Natural killer cell (primary cell): ENCODE measurements around the gene PRRC2B. TPM values are rescaled to one million over a fixed set of nuclear protein-coding genes. Genes with fewer than 3 reads are reported as not detected.
A peak's percentile ranks its signal among the peaks of the same experiment; 100 is the strongest.

Experiments used
- ATAC-seq, 3 donors: fragments of 150-1000 bp in 2 of 3; fragments of 200-7000 bp in 1 of 3; cut with Tn5 transposase; 1 replicate in 1 of 3; 2 replicates in 2 of 3; pipeline ENCODE4 v1.10.0; 2021; ENCODE audit warnings: mild to moderate bottlenecking in 2 of 3, moderate library complexity in 2 of 3
- DNase-seq, 2 donors: peaks; one replicate each; pipeline versions ENCODE4 v3.0.0 to v3.0.0-alpha.2; 2013 to 2021; ENCODE audit warnings: mixed read lengths in 1 of 2
- H3K27ac ChIP-seq: one replicate; pipeline ENCODE4 v1.5.1; 2013; ENCODE audit warnings: mild to moderate bottlenecking, low read length
- H3K27me3 ChIP-seq: one replicate; pipeline ENCODE4 v1.6.1; 2013; ENCODE audit warnings: low read length; ENCODE audit not compliant: control insufficient read depth, insufficient read depth
- H3K36me3 ChIP-seq: one replicate; pipeline ENCODE4 v1.6.1; 2013; ENCODE audit warnings: low read length; ENCODE audit not compliant: control insufficient read depth, insufficient read depth
- H3K4me1 ChIP-seq: one replicate; pipeline ENCODE4 v1.6.1; 2013; ENCODE audit warnings: low read length; ENCODE audit not compliant: control insufficient read depth, insufficient read depth
- H3K4me3 ChIP-seq: one replicate; pipeline ENCODE4 v1.5.1; 2013; ENCODE audit warnings: low read length
- H3K9me3 ChIP-seq: one replicate; pipeline ENCODE4 v1.6.1; 2013; ENCODE audit warnings: low read length; ENCODE audit not compliant: control insufficient read depth, insufficient read depth
- H3K27ac Mint-ChIP-seq, 2 donors: one replicate each; pipeline ENCODE4 v1.8.0; 2022; ENCODE audit warnings: mild to moderate bottlenecking in 2 of 2, mixed read lengths in 2 of 2, moderate library complexity in 1 of 2
- H3K27me3 Mint-ChIP-seq, 2 donors: one replicate each; pipeline ENCODE4 v1.8.0; 2022; ENCODE audit warnings: low read depth in 2 of 2, mixed read lengths in 2 of 2
- H3K36me3 Mint-ChIP-seq: one replicate; pipeline ENCODE4 v1.8.0; 2022; ENCODE audit warnings: mixed read lengths
- H3K4me1 Mint-ChIP-seq, 2 donors: one replicate each; pipeline ENCODE4 v1.8.0; 2022; ENCODE audit warnings: mixed read lengths in 2 of 2
- H3K4me3 Mint-ChIP-seq: one replicate; pipeline ENCODE4 v1.8.0; 2022; ENCODE audit warnings: mild to moderate bottlenecking, moderate library complexity, mixed read lengths
- H3K9me3 Mint-ChIP-seq, 2 donors: one replicate each; pipeline ENCODE4 v1.8.0; 2022; ENCODE audit warnings: mixed read lengths in 2 of 2
- CTCF ChIP-seq: fragments of 200-600 bp; IDR thresholded peaks from one replicate; pipeline ENCODE4 v1.8.0; 2022; ENCODE audit warnings: antibody characterized with exemption
- WGBS: methylation state at CpG from one replicate; pipeline ENCODE4 v1.1.7; 2013; ENCODE audit warnings: missing lambda C conversion rate; ENCODE audit not compliant: insufficient coverage; 5-methylcytosine and 5-hydroxymethylcytosine counted together
- intact Hi-C: fragments of 100-400 bp; cut with micrococcal nuclease; formaldehyde crosslinking; loops from one replicate; pipeline ENCODE4 v1.14.2; 2022
- total RNA-seq, 4 donors: library from RNA; stranded (reverse); fragments of 120-200 nt in 1 of 4; gene quantifications; one replicate each; pipeline versions ENCODE4 v1.2.3 to v1.2.4, GENCODE V29; 2013 to 2022

PRRC2B gene
- total RNA-seq, 3 donors from 2014 or later (not counting 1 experiment from before 2014, with no cell fraction given) = 249 to 275 (median 274) TPM

GRCh38 chr9:131543141-131543540, 149.3 kb downstream of the PRRC2B start:
- 95% methylated on average over 6 of the region's 6 CpGs for WGBS
- no peak overlapping the region for H3K27ac Mint-ChIP-seq
- no peak for ATAC-seq

GRCh38 chr9:131545003-131545785, 151.3 kb downstream of the PRRC2B start, which contains the start of gene PRRT1B:
Gene PRRT1B, plus strand, starts transcription at chr9:131545523. Its CDS starts 93 bp downstream, at chr9:131545616.
- H3K36me3 Mint-ChIP-seq = peaks cover 9% of the 10 kb centered on the region
- DNase-seq (no peak), ATAC-seq (no peak)
- intact Hi-C loops = no loop called here
- H3K27ac Mint-ChIP-seq = no peak within 1 kb of the TSS
- Histone ChIP-seq H3K27ac (no peak within 1 kb of the TSS), H3K9me3 (peaks cover 20% of the 10 kb centered on the region), H3K27me3 (peaks cover 21% of the 10 kb centered on the region), H3K36me3 (no peaks in the 10 kb centered on the region), H3K4me3 (no peak within 1 kb of the TSS), H3K4me1 (peaks cover 20% of the 10 kb centered on the region)
- 39% methylated on average over 50 of the region's 50 CpGs for WGBS
- TF ChIP-seq CTCF = no peak
- peak within 1 kb of the TSS; percentile 53 for H3K4me3 Mint-ChIP-seq
- peaks cover 0 to 13% of the 10 kb centered on the region in 2 donors for H3K4me1 Mint-ChIP-seq
- H3K27me3 Mint-ChIP-seq = peaks cover 33 to 45% of the 10 kb centered on the region in 2 donors
- peaks cover 2 to 6% of the 10 kb centered on the region in 2 donors for H3K9me3 Mint-ChIP-seq

More at GRCh38 chr9:131543141-131543540, 149.3 kb downstream of the PRRC2B start:
- Mint-ChIP-seq H3K27me3 (peaks cover 13 to 25% of the 10 kb centered on the region in 2 donors), H3K4me1 (peaks cover 0 to 13% of the 10 kb centered on the region in 2 donors), H3K4me3 (no peak overlapping the region), H3K9me3 (peaks cover 2 to 6% of the 10 kb centered on the region in 2 donors), H3K36me3 (peaks cover 9% of the 10 kb centered on the region)
- no peak for DNase-seq
- Histone ChIP-seq H3K4me3 (no peak overlapping the region), H3K27me3 (peaks cover 21% of the 10 kb centered on the region), H3K9me3 (peaks cover 20% of the 10 kb centered on the region), H3K27ac (no peak overlapping the region), H3K4me1 (peaks cover 39% of the 10 kb centered on the region), H3K36me3 (no peaks in the 10 kb centered on the region)
- TF ChIP-seq CTCF = no peak
- intact Hi-C loops = no loop called here

GRCh38 chr9:131545786-131546335, 152.0 kb downstream of the PRRC2B start:
- Histone ChIP-seq H3K27ac (no peak overlapping the region), H3K36me3 (no peaks in the 10 kb centered on the region), H3K27me3 (peaks cover 21% of the 10 kb centered on the region), H3K9me3 (peaks cover 20% of the 10 kb centered on the region), H3K4me1 (peaks cover 17% of the 10 kb centered on the region), H3K4me3 (no peak overlapping the region)
- TF ChIP-seq CTCF = no peak
- Mint-ChIP-seq H3K9me3 (peaks cover 2 to 6% of the 10 kb centered on the region in 2 donors), H3K4me3 (peak overlapping the region; percentile 53), H3K27me3 (peaks cover 39 to 50% of the 10 kb centered on the region in 2 donors), H3K36me3 (peaks cover 9% of the 10 kb centered on the region), H3K27ac (no peak overlapping the region), H3K4me1 (peaks cover 0 to 13% of the 10 kb centered on the region in 2 donors)
- 7% methylated on average over 30 of the region's 30 CpGs for WGBS
- no peak for DNase-seq
- intact Hi-C loops = no loop called here
- ATAC-seq = peak in 1 of 3 donors; percentile 10
